IgD-negative memory B cell (primary cell): Measurements from ENCODE around the gene OR2V1. TPM values are rescaled to one million over a fixed set of nuclear protein-coding genes. Genes with fewer than 3 reads are reported as not detected.
"Not testable (repeated sequence)": the region's sequence is repeated elsewhere in the genome, so short reads cannot be mapped to it uniquely, and the experiment has no call there.

Source experiments
- H3K27ac Mint-ChIP-seq, 3 donors: one replicate each; pipeline ENCODE4 v1.8.0; 2020 to 2022; ENCODE audit warnings: mild to moderate bottlenecking in 3 of 3, mixed read lengths in 3 of 3, moderate library complexity in 1 of 3
- H3K27me3 Mint-ChIP-seq: one replicate; pipeline ENCODE4 v1.8.0; 2021; ENCODE audit warnings: mixed read lengths
- H3K36me3 Mint-ChIP-seq: one replicate; pipeline ENCODE4 v1.8.0; 2020; ENCODE audit warnings: mild to moderate bottlenecking, mixed read lengths
- H3K4me1 Mint-ChIP-seq, 3 donors: one replicate each; pipeline ENCODE4 v1.8.0; 2020 to 2022; ENCODE audit warnings: mixed read lengths in 3 of 3, mild to moderate bottlenecking in 1 of 3
- H3K4me3 Mint-ChIP-seq, 4 donors: one replicate each; pipeline ENCODE4 v1.8.0; 2020 to 2022; ENCODE audit warnings: mild to moderate bottlenecking in 4 of 4, mixed read lengths in 4 of 4, moderate library complexity in 3 of 4
- H3K9me3 Mint-ChIP-seq, 3 donors: one replicate each; pipeline ENCODE4 v1.8.0; 2020 to 2021; ENCODE audit warnings: mixed read lengths in 3 of 3, mild to moderate bottlenecking in 1 of 3
- polyA plus RNA-seq: library from polyadenylated mRNA; unstranded; fragments of 300-500 nt; fragmentation: Illumina TruSeq; gene quantifications from one replicate; pipeline ENCODE4 v1.2.3, GENCODE V29; 2021

OR2V1 gene
- polyA plus RNA-seq, 1 donor from 2014 or later, result not detected

GRCh38 chr5:181149355-181149754, 18.4 kb upstream of the OR2V1 start:
- H3K27ac Mint-ChIP-seq, result no peak overlapping the region
- no peak overlapping the region for H3K4me3 Mint-ChIP-seq
- H3K36me3 Mint-ChIP-seq, result peaks cover 7% of the 10 kb centered on the region
- H3K4me1 Mint-ChIP-seq, result peaks cover 0 to 3% (median 0%) of the 10 kb centered on the region in 3 donors
- H3K9me3 Mint-ChIP-seq, result peaks cover 0 to 9% (median 5%) of the 10 kb centered on the region in 3 donors
- H3K27me3 Mint-ChIP-seq, result peaks cover 20% of the 10 kb centered on the region

- H3K4me1 Mint-ChIP-seq, H3K9me3 Mint-ChIP-seq, H3K36me3 Mint-ChIP-seq: not testable (repeated sequence)
- peaks cover 31% of the 10 kb centered on the region for H3K27me3 Mint-ChIP-seq
- peak within 1 kb of the TSS in 1 of 4 donors; percentile 19 for H3K4me3 Mint-ChIP-seq
- peak within 1 kb of the TSS in 1 of 3 donors; percentile 59 for H3K27ac Mint-ChIP-seq
These were observed 16.1 kb upstream of the OR2V1 start, which contains the start of gene OR2V2 for GRCh38 chr5:181146927-181147636. OR2V2 (plus strand) TSS chr5:181147586; CDS start chr5:181154943, 7,357 bp downstream.

- no peak overlapping the region for H3K4me3 Mint-ChIP-seq
- no peak overlapping the region for H3K27ac Mint-ChIP-seq
- H3K36me3 Mint-ChIP-seq, result peaks cover 7% of the 10 kb centered on the region
- peaks cover 0 to 9% (median 5%) of the 10 kb centered on the region in 3 donors for H3K9me3 Mint-ChIP-seq
- no peaks in the 10 kb centered on the region for H3K4me1 Mint-ChIP-seq
- peaks cover 26% of the 10 kb centered on the region for H3K27me3 Mint-ChIP-seq
These were observed 14.2 kb upstream of the OR2V1 start for GRCh38 chr5:181145133-181145532.

- Mint-ChIP-seq H3K27ac (no peak overlapping the region), H3K27me3 (peaks cover 18% of the 10 kb centered on the region), H3K9me3 (peaks cover 0 to 14% (median 5%) of the 10 kb centered on the region in 3 donors), H3K4me1 (no peaks in the 10 kb centered on the region), H3K4me3 (peak overlapping the region in 1 of 4 donors; percentile 4), H3K36me3 (peaks cover 3% of the 10 kb centered on the region)
These were observed 11.1 kb upstream of the OR2V1 start for GRCh38 chr5:181142054-181142453.

- H3K27ac Mint-ChIP-seq, result no peak overlapping the region
- no peaks in the 10 kb centered on the region for H3K4me1 Mint-ChIP-seq
- peaks cover 3% of the 10 kb centered on the region for H3K36me3 Mint-ChIP-seq
- H3K4me3 Mint-ChIP-seq, result no peak overlapping the region
- H3K9me3 Mint-ChIP-seq, result peaks cover 0 to 10% (median 5%) of the 10 kb centered on the region in 3 donors
- H3K27me3 Mint-ChIP-seq, result peaks cover 17% of the 10 kb centered on the region
These were observed 9.8 kb upstream of the OR2V1 start for GRCh38 chr5:181140766-181141165.

- H3K4me3 Mint-ChIP-seq, result no peak overlapping the region
- peaks cover 0 to 5% (median 1%) of the 10 kb centered on the region in 3 donors for H3K4me1 Mint-ChIP-seq
- no peak overlapping the region for H3K27ac Mint-ChIP-seq
- peaks cover 0 to 16% (median 0%) of the 10 kb centered on the region in 3 donors for H3K9me3 Mint-ChIP-seq
- H3K36me3 Mint-ChIP-seq, result peaks cover 7% of the 10 kb centered on the region
- peaks cover 9% of the 10 kb centered on the region for H3K27me3 Mint-ChIP-seq
These were observed 7.3 kb upstream of the OR2V1 start for GRCh38 chr5:181138258-181138657.

GRCh38 chr5:181136361-181136955, 5.5 kb upstream of the OR2V1 start:
- H3K27me3 Mint-ChIP-seq, result peaks cover 10% of the 10 kb centered on the region

GRCh38 chr5:181134259-181134658, 3.3 kb upstream of the OR2V1 start:
- H3K27me3 Mint-ChIP-seq, result peaks cover 15% of the 10 kb centered on the region
- peaks cover 7% of the 10 kb centered on the region for H3K36me3 Mint-ChIP-seq
- H3K9me3 Mint-ChIP-seq, result peaks cover 0 to 16% (median 0%) of the 10 kb centered on the region in 3 donors
- H3K4me1 Mint-ChIP-seq, result peaks cover 0 to 8% (median 2%) of the 10 kb centered on the region in 3 donors
- no peak overlapping the region for H3K27ac Mint-ChIP-seq
- no peak overlapping the region for H3K4me3 Mint-ChIP-seq

More at GRCh38 chr5:181136361-181136955, 5.5 kb upstream of the OR2V1 start:
- Mint-ChIP-seq H3K4me3 (no peak overlapping the region), H3K9me3 (peaks cover 0 to 16% (median 0%) of the 10 kb centered on the region in 3 donors), H3K27ac (no peak overlapping the region), H3K4me1 (peaks cover 0 to 7% (median 1%) of the 10 kb centered on the region in 3 donors), H3K36me3 (peaks cover 7% of the 10 kb centered on the region)

- Mint-ChIP-seq H3K4me1 (peaks cover 0 to 8% (median 3%) of the 10 kb centered on the region in 3 donors), H3K9me3 (peaks cover 0 to 15% (median 0%) of the 10 kb centered on the region in 3 donors), H3K4me3 (no peak overlapping the region), H3K27ac (no peak overlapping the region), H3K27me3 (peaks cover 19% of the 10 kb centered on the region), H3K36me3 (peaks cover 7% of the 10 kb centered on the region)
These were observed 2.8 kb upstream of the OR2V1 start for GRCh38 chr5:181133610-181134231.

GRCh38 chr5:181133083-181133482, 2.1 kb upstream of the OR2V1 start:
- H3K9me3 Mint-ChIP-seq, result peaks cover 0 to 13% (median 0%) of the 10 kb centered on the region in 3 donors
- peaks cover 26% of the 10 kb centered on the region for H3K27me3 Mint-ChIP-seq
- H3K27ac Mint-ChIP-seq, result no peak overlapping the region
- peaks cover 0 to 8% (median 5%) of the 10 kb centered on the region in 3 donors for H3K4me1 Mint-ChIP-seq
- H3K36me3 Mint-ChIP-seq, result peaks cover 7% of the 10 kb centered on the region
- H3K4me3 Mint-ChIP-seq, result no peak overlapping the region

GRCh38 chr5:181131514-181131913, 545 bp upstream of the OR2V1 start:
- Mint-ChIP-seq H3K4me3 (no peak overlapping the region), H3K36me3 (peaks cover 7% of the 10 kb centered on the region), H3K4me1 (peaks cover 0 to 9% (median 7%) of the 10 kb centered on the region in 3 donors), H3K27ac (no peak overlapping the region), H3K9me3 (peaks cover 0 to 9% (median 0%) of the 10 kb centered on the region in 3 donors), H3K27me3 (peaks cover 29% of the 10 kb centered on the region)

GRCh38 chr5:181130081-181130480, 888 bp downstream of the OR2V1 start:
- not testable (repeated sequence) for H3K4me1 Mint-ChIP-seq, H3K4me3 Mint-ChIP-seq, H3K27ac Mint-ChIP-seq, H3K36me3 Mint-ChIP-seq, H3K9me3 Mint-ChIP-seq
- H3K27me3 Mint-ChIP-seq, result peaks cover 32% of the 10 kb centered on the region

- H3K9me3 Mint-ChIP-seq, result peaks cover 0 to 5% (median 1%) of the 10 kb centered on the region in 3 donors
- peaks cover 2% of the 10 kb centered on the region for H3K36me3 Mint-ChIP-seq
- peaks cover 32% of the 10 kb centered on the region for H3K27me3 Mint-ChIP-seq
- no peak overlapping the region for H3K4me3 Mint-ChIP-seq
- H3K4me1 Mint-ChIP-seq, result peaks cover 0 to 7% (median 5%) of the 10 kb centered on the region in 3 donors
- no peak overlapping the region for H3K27ac Mint-ChIP-seq
These were observed 1.4 kb downstream of the OR2V1 start for GRCh38 chr5:181129601-181130000.

- Mint-ChIP-seq H3K4me1 (peaks cover 0 to 7% (median 6%) of the 10 kb centered on the region in 3 donors), H3K9me3 (peaks cover 0 to 1% (median 0%) of the 10 kb centered on the region in 3 donors), H3K4me3 (peak overlapping the region in 1 of 4 donors; percentile 9), H3K27ac (no peak overlapping the region), H3K27me3 (peaks cover 39% of the 10 kb centered on the region), H3K36me3 (no peaks in the 10 kb centered on the region)
These were observed 2.9 kb downstream of the OR2V1 start for GRCh38 chr5:181127907-181128626.
